Body of pancreas (tissue), 4 donors: Measurements from ENCODE around the gene MICAL2.

Experiments used
- POLR2A ChIP-seq, 3 donors: fragments of 450-650 bp; IDR thresholded peaks; one replicate each; pipeline ENCODE4 v1.6.1; 2016; ENCODE audit warnings: antibody characterized with exemption in 3 of 3, mild to moderate bottlenecking in 2 of 3
- TF ChIP-seq, protein P1 (sequence below), 7 experiments: fragments of 450-650 bp in 4 of 7; fragments of 200-600 bp in 3 of 7; sonication (generic) in 3 of 7; IDR thresholded peaks; one replicate each; pipeline ENCODE4 v1.5.1; 2016 to 2019; ENCODE audit warnings: antibody characterized with exemption in 7 of 7

GRCh38 chr11:12187399-12187798 is 77.0 kb downstream of the MICAL2 start:
- TF ChIP-seq, protein P1, sequence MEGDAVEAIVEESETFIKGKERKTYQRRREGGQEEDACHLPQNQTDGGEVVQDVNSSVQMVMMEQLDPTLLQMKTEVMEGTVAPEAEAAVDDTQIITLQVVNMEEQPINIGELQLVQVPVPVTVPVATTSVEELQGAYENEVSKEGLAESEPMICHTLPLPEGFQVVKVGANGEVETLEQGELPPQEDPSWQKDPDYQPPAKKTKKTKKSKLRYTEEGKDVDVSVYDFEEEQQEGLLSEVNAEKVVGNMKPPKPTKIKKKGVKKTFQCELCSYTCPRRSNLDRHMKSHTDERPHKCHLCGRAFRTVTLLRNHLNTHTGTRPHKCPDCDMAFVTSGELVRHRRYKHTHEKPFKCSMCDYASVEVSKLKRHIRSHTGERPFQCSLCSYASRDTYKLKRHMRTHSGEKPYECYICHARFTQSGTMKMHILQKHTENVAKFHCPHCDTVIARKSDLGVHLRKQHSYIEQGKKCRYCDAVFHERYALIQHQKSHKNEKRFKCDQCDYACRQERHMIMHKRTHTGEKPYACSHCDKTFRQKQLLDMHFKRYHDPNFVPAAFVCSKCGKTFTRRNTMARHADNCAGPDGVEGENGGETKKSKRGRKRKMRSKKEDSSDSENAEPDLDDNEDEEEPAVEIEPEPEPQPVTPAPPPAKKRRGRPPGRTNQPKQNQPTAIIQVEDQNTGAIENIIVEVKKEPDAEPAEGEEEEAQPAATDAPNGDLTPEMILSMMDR (IDR thresholded peaks at IDR 0.05): no peak
- TF ChIP-seq POLR2A (IDR thresholded peaks at IDR 0.05): no peak
